GM12872 (cell line): Measurements from ENCODE around the gene MARK1.

Experiments used
- CTCF ChIP-seq: IDR thresholded peaks from 3 replicates; pipeline ENCODE4 v1.5.1; 2011; ENCODE audit warnings: low read depth, mild to moderate bottlenecking, low read length, moderate library complexity; ENCODE audit not compliant: insufficient read depth

Gene MARK1

GRCh38 chr1:220691053-220691684 lies 163.2 kb downstream of the MARK1 start:
- no peak for TF ChIP-seq CTCF

- TF ChIP-seq CTCF = no peak
These were observed 164.7 kb downstream of the MARK1 start for GRCh38 chr1:220692436-220693228.

- TF ChIP-seq CTCF = no peak
These were observed 167.0 kb downstream of the MARK1 start for GRCh38 chr1:220694866-220695382.

GRCh38 chr1:220695426-220695825 lies 167.5 kb downstream of the MARK1 start:
- no peak for TF ChIP-seq CTCF

- no peak for TF ChIP-seq CTCF
These were observed 168.4 kb downstream of the MARK1 start for GRCh38 chr1:220696226-220696862.

- no peak for TF ChIP-seq CTCF
These were observed 168.9 kb downstream of the MARK1 start for GRCh38 chr1:220696863-220697231.

GRCh38 chr1:220697326-220697725 lies 169.4 kb downstream of the MARK1 start:
- TF ChIP-seq CTCF = no peak
